Testis (tissue), 3 donors: ENCODE results near the gene CMTM1. TPM values are rescaled to one million over a fixed set of nuclear protein-coding genes. Genes with fewer than 3 reads are reported as not detected.
"Not testable (repeated sequence)": the region's sequence is repeated elsewhere in the genome, so short reads cannot be mapped to it uniquely, and the experiment has no call there.

ENCODE experiments used
- DNase-seq: peaks from one replicate; pipeline ENCODE4 v3.0.0-alpha.2; 2019
- H3K27ac ChIP-seq, 2 donors: fragments of 200-600 bp; sonication (generic); one replicate each; pipeline ENCODE4 v1.5.1; 2019
- H3K27me3 ChIP-seq: fragments of 200-600 bp; sonication (generic); one replicate; pipeline ENCODE4 v1.5.1; 2019
- H3K36me3 ChIP-seq: fragments of 200-600 bp; sonication (generic); one replicate; pipeline ENCODE4 v1.5.1; 2017; ENCODE audit warnings: low read depth; ENCODE audit errors: missing control alignments
- H3K4me1 ChIP-seq: fragments of 200-600 bp; sonication (generic); one replicate; pipeline ENCODE4 v1.5.1; 2019
- H3K4me3 ChIP-seq, 2 donors: fragments of 200-600 bp; sonication (generic); one replicate each; pipeline ENCODE4 v1.5.1; 2017 to 2019
- H3K9me3 ChIP-seq: fragments of 200-600 bp; sonication (generic); one replicate; pipeline ENCODE4 v1.5.1; 2017
- CTCF ChIP-seq, 3 experiments: fragments of 450-650 bp in 2 of 3; fragments of 200-600 bp in 1 of 3; sonication (generic) in 1 of 3; IDR thresholded peaks; one replicate each; pipeline ENCODE4 v1.5.1; 2016 to 2019; ENCODE audit warnings: antibody characterized with exemption in 3 of 3, mild to moderate bottlenecking in 2 of 3, moderate library complexity in 1 of 3
- POLR2A ChIP-seq: fragments of 450-650 bp; IDR thresholded peaks from one replicate; pipeline ENCODE4 v1.6.1; 2017; ENCODE audit warnings: antibody characterized with exemption, mild to moderate bottlenecking, moderate library complexity
- WGBS, 2 donors: methylation state at CpG; one replicate each; pipeline ENCODE4 v1.1.5; 2018; 5-methylcytosine and 5-hydroxymethylcytosine counted together
- intact Hi-C: fragments of 100-400 bp; cut with DNase I; formaldehyde crosslinking; loops from one replicate; pipeline ENCODE4 v1.15.1; 2023; ENCODE audit warnings: low total_unique reads
- polyA plus RNA-seq: library from polyadenylated mRNA; stranded (reverse); fragments of 350-450 nt; fragmentation: Illumina TruSeq; extraction: RNeasy Lipid Tissue Mini Kit (QIAGEN cat#74804); gene quantifications from one replicate; pipeline ENCODE4 v1.2.3, GENCODE V29; 2014; ENCODE audit warnings: low read depth, low replicate concordance; ENCODE audit not compliant: insufficient read depth
- total RNA-seq, 2 donors: library from RNA; depleted of rRNA; stranded (reverse); fragments of >200 nt; gene quantifications; one replicate each; pipeline ENCODE4 v1.2.3, GENCODE V29; 2016

The CMTM1 gene
- total and polyA plus RNA-seq, 3 donors from 2014 or later = 24.0 to 103 (median 47.5) TPM

GRCh38 chr16:66610111-66610820 is 44.0 kb downstream of the CMTM1 start:
- WGBS, 2 donors = 85 to 90% methylated on average over 9 to 14 of the region's 14 CpGs
- Histone ChIP-seq H3K27ac (no peak overlapping the region), H3K9me3 (no peaks in the 10 kb centered on the region), H3K36me3 (no peaks in the 10 kb centered on the region), H3K27me3 (no peaks in the 10 kb centered on the region), H3K4me3 (no peak overlapping the region), H3K4me1 (peaks cover 21% of the 10 kb centered on the region)
- intact Hi-C loops = no loop called here
- TF ChIP-seq POLR2A = no peak
- no peak for TF ChIP-seq CTCF (IDR thresholded peaks at IDR 0.05)
- DNase-seq = no peak

- peaks cover 12% of the 10 kb centered on the region for H3K4me1 ChIP-seq
Observed at GRCh38 chr16:66611911-66612310, 45.7 kb downstream of the CMTM1 start.

GRCh38 chr16:66612422-66612821 is 46.2 kb downstream of the CMTM1 start:
- Histone ChIP-seq H3K27ac (no peak overlapping the region), H3K4me1 (peaks cover 14% of the 10 kb centered on the region), H3K27me3 (no peaks in the 10 kb centered on the region), H3K9me3 (no peaks in the 10 kb centered on the region), H3K4me3 (no peak overlapping the region), H3K36me3 (no peaks in the 10 kb centered on the region)
- intact Hi-C loops = no loop called here
- 78 to 86% methylated on average over 8 to 14 of the region's 14 CpGs for WGBS, 2 donors
- TF ChIP-seq CTCF (IDR thresholded peaks at IDR 0.05) (no peak), POLR2A (no peak)
- DNase-seq = no peak

More at GRCh38 chr16:66611911-66612310, 45.7 kb downstream of the CMTM1 start:
- H3K4me3 ChIP-seq, H3K9me3 ChIP-seq, H3K27ac ChIP-seq, H3K36me3 ChIP-seq, intact Hi-C loops, DNase-seq, H3K27me3 ChIP-seq: not testable (repeated sequence)
- WGBS, 2 donors = 94 to 95% methylated on average over 8 of the region's 8 CpGs

- intact Hi-C loops = no loop called here
- H3K36me3 ChIP-seq = no peaks in the 10 kb centered on the region
- WGBS, 2 donors = 86 to 89% methylated on average over 11 to 12 of the region's 12 CpGs
Observed at GRCh38 chr16:66614161-66614802, 48.0 kb downstream of the CMTM1 start.

More at GRCh38 chr16:66614161-66614802, 48.0 kb downstream of the CMTM1 start:
- Histone ChIP-seq H3K9me3 (no peaks in the 10 kb centered on the region), H3K27me3 (no peaks in the 10 kb centered on the region), H3K4me1 (peaks cover 18% of the 10 kb centered on the region), H3K4me3 (no peak overlapping the region), H3K27ac (peak overlapping the region in 1 of 2 donors; percentile 10)
- TF ChIP-seq POLR2A (no peak), CTCF (IDR thresholded peaks at IDR 0.05) (no peak)
- no peak for DNase-seq
